ENCODE measurements around the gene DPF1. TPM values are rescaled to one million over a fixed set of nuclear protein-coding genes. Genes with fewer than 3 reads are reported as not detected.

DPF1 gene
- total RNA-seq, 6 experiments from 2014 or later = 3.3 to 6.6 (median 5.7) TPM

DNA sequence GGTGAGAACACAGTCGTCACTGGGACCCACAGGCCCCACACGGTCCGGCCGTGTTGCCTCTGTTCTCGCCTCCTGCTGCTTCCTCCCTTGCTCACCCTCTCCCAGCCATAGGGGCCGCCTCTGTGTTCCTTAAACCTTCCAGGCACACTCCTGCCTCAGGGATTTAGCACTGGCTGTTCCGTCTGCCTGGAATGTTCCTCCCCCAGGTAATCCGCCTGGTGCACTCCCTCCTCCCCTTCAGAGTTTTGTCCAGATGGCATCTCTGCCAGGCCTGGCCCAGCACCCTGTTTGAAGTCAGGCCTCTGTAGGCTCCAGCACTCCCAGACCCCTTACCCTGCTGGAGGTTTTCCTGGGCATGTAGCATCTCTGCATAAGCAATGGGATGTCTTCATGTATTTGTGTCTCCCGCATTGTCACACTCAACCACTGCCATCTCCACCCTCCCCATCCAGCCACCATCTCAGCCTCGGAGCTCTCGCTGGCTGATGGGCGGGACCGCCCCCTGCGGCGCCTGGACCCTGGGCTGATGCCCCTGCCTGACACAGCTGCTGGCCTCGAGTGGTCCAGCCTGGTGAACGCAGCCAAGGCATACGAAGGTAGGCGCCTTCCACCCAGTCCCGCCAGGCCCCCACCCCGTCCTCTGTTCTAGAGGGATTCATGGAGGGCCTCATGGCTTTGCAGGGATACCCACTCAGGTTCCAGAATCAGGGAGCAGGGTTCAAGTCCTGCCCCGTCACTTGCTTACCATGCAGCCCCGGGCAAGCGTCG is 25.9 kb downstream of the DPF1 start:
- Mint-ChIP-seq H3K27me3 (ENCODE audit: insufficient read depth) (peaks cover 3% of the 10 kb centered on the region), H3K9me3 (no peaks in the 10 kb centered on the region), H3K27ac (no peak overlapping the region), H3K4me1 (ENCODE audit: low read depth) (no peaks in the 10 kb centered on the region), H3K36me3 (ENCODE audit: low read depth) (peaks cover 30% of the 10 kb centered on the region), H3K4me3 (no peak overlapping the region)
- no peak for DNase-seq
- TF ChIP-seq, protein P1, sequence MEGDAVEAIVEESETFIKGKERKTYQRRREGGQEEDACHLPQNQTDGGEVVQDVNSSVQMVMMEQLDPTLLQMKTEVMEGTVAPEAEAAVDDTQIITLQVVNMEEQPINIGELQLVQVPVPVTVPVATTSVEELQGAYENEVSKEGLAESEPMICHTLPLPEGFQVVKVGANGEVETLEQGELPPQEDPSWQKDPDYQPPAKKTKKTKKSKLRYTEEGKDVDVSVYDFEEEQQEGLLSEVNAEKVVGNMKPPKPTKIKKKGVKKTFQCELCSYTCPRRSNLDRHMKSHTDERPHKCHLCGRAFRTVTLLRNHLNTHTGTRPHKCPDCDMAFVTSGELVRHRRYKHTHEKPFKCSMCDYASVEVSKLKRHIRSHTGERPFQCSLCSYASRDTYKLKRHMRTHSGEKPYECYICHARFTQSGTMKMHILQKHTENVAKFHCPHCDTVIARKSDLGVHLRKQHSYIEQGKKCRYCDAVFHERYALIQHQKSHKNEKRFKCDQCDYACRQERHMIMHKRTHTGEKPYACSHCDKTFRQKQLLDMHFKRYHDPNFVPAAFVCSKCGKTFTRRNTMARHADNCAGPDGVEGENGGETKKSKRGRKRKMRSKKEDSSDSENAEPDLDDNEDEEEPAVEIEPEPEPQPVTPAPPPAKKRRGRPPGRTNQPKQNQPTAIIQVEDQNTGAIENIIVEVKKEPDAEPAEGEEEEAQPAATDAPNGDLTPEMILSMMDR (IDR thresholded peaks at IDR 0.05) = no peak

DNA sequence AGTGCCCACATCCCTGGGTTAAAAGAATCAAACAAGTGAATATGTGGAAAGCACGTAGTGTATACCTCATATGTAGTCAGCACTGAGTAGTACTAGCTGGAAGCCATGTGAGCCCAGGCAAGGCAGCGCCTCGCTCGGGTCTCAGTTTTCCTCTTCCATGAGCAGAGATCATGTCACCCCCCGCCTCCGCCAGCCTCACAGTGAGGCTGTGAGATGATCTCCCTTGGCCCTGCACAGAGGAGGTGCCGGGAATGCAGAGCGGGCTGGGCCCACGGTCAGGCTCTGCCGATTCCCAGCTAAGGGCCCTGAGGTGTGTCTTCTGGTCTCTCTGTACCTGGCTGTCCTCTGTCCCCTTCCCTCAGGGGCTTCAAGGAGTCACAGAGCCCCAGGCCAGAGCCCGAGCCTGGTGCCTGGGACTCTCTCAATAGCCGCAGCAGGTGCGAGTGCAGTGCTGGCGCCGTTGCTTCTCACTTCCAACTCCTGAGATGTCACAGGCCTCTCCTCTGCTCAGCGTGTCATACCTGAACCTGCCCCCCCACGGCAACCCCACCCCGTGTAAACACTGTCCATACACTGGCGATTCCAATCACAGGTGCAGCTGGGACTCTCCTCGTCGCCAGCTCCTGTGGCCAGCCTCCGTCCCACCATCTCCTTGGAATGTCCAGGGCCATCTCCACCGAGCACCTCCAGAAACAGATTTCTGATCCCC is 26.9 kb downstream of the DPF1 start:
- TF ChIP-seq, protein P1 (IDR thresholded peaks at IDR 0.05) = no peak
- no peak overlapping the region for H3K4me3 Mint-ChIP-seq
- no peak for DNase-seq
- no peaks in the 10 kb centered on the region for H3K4me1 Mint-ChIP-seq (ENCODE audit: low read depth)
- peaks cover 24% of the 10 kb centered on the region for H3K36me3 Mint-ChIP-seq (ENCODE audit: low read depth)
- H3K9me3 Mint-ChIP-seq = no peaks in the 10 kb centered on the region
- peaks cover 3% of the 10 kb centered on the region for H3K27me3 Mint-ChIP-seq (ENCODE audit: insufficient read depth)
- no peak overlapping the region for H3K27ac Mint-ChIP-seq

DNA sequence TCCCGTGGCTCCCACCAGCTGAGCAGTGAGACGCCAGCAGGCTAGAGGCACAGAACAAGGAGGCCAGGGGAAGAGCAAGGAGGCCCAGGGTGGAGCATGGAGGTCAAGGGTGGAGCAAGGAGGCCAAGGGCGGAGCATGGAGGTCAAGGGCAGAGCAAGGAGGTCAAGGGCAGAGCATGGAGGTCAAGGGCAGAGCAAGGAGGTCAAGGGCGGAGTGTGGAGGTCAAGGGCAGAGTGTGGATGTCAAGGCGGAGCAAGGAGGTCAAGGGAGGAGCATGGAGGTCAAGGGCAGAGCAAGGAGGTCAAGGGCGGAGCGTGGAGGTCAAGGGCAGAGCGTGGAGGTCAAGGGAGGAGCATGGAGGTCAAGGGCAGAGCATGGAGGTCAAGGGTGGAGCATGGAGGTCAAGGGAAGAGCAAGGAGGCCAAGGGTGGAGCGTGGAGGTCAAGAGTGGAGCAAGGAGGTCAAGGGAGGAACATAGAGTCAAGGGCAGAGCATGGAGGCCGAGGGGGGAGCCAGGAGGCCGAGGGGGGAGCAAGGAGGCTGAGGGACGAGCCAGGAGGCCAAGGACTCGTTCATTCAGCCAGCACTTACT is 27.7 kb downstream of the DPF1 start:
- Mint-ChIP-seq H3K27me3 (ENCODE audit: insufficient read depth) (peaks cover 3% of the 10 kb centered on the region), H3K27ac (no peak overlapping the region), H3K4me1 (ENCODE audit: low read depth) (no peaks in the 10 kb centered on the region), H3K36me3 (ENCODE audit: low read depth) (peaks cover 21% of the 10 kb centered on the region), H3K9me3 (no peaks in the 10 kb centered on the region), H3K4me3 (no peak overlapping the region)
- TF ChIP-seq, protein P1 (IDR thresholded peaks at IDR 0.05) = no peak
- no peak for DNase-seq

DNA sequence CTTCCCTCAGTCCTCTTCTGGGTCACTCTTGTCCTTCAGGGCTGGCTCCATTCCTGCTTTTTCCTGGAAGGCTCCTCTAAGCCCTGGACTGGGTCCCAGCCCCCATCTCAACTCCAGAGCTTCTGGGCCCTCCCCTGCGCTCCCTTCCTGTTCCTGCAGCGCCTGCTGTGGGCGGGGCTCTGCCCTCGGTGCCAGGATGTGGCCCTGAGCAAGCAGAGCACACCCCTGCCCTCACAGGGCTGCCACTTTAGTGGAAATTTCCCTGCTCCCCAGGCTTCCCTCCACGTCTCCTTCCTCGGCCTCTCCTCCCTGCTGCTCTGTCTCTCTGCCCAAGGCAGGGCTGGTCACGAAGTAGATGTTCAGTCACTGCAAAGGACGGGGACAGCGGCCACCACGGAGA is 28.8 kb downstream of the DPF1 start:
- TF ChIP-seq, protein P1 (IDR thresholded peaks at IDR 0.05) = no peak
- no peak overlapping the region for H3K4me3 Mint-ChIP-seq
- no peak overlapping the region for H3K27ac Mint-ChIP-seq
- H3K4me1 Mint-ChIP-seq (ENCODE audit: low read depth) = peaks cover under 1% of the 10 kb centered on the region; the same call in 1 of the 2 replicates
- H3K36me3 Mint-ChIP-seq (ENCODE audit: low read depth) = peaks cover 19% of the 10 kb centered on the region
- H3K27me3 Mint-ChIP-seq (ENCODE audit: insufficient read depth) = peaks cover 3% of the 10 kb centered on the region
- H3K9me3 Mint-ChIP-seq = no peaks in the 10 kb centered on the region
- no peak for DNase-seq

DNA sequence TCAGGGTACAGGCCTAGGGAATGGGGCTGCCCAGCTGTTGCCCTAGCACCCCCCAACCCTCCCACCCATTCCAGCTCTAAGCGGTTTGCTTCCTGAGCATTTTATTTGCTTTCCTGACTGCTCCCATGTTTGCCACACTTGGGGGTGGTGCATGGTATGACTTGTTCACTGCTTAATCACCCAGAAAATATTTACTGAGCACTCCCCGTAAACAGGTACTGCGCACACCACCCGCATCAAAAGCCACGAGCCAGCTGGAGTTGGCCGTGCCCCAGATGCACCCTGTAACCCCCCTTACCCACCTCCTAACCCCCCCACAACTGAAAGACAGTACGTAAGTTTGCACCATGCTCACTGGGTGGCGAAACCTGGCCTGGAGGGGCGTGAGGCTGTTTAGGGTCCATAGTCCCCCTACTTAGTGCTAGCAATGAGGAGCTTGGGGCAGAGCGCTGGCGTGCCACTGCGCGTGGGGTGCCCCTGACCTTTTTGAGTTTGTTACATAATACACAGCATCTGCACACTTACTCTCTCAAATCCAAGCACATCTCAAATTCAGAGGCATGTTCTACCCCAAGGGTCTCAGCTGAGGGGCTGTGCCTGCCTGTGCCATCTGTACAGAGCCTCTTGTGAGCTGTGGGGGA is 29.8 kb downstream of the DPF1 start:
- Mint-ChIP-seq H3K36me3 (ENCODE audit: low read depth) (peaks cover 23% of the 10 kb centered on the region), H3K27ac (no peak overlapping the region), H3K4me1 (ENCODE audit: low read depth) (peaks cover 6% of the 10 kb centered on the region; the same call in 1 of the 2 replicates), H3K9me3 (no peaks in the 10 kb centered on the region), H3K27me3 (ENCODE audit: insufficient read depth) (peaks cover 3% of the 10 kb centered on the region), H3K4me3 (no peak overlapping the region)
- TF ChIP-seq, protein P1 (IDR thresholded peaks at IDR 0.05) = no peak
- no peak for DNase-seq
